Activated CD4-positive, alpha-beta T cell treated with anti-CD3 and anti-CD28 coated beads, Interleukin-2, amount 50 U/mL, for 48 hours (primary cell): ENCODE data around the gene FAM227B.
A peak's percentile ranks its signal among the peaks of the same experiment; 100 is the strongest.
"Not testable (repeated sequence)": the region's sequence is repeated elsewhere in the genome, so short reads cannot be mapped to it uniquely, and the experiment has no call there.

Source experiments
- DNase-seq, 2 experiments: peaks; one replicate each; pipeline ENCODE4 v3.0.0-alpha.2; 2020

FAM227B gene

GRCh38 chr15:49620658-49621368 lies at the start of gene FAM227B, which contains the start of gene DTWD1:
Gene FAM227B, minus strand, starts transcription at chr15:49620818. Its CDS starts 5,647 bp downstream, at chr15:49615171.
Gene DTWD1, plus strand, starts transcription at chr15:49621048. Its CDS starts 4,120 bp downstream, at chr15:49625168.
- DNase-seq = peak; percentile 90

GRCh38 chr15:49669288-49669687 lies 48.7 kb upstream of the FAM227B start:
- DNase-seq = no peak

DNA sequence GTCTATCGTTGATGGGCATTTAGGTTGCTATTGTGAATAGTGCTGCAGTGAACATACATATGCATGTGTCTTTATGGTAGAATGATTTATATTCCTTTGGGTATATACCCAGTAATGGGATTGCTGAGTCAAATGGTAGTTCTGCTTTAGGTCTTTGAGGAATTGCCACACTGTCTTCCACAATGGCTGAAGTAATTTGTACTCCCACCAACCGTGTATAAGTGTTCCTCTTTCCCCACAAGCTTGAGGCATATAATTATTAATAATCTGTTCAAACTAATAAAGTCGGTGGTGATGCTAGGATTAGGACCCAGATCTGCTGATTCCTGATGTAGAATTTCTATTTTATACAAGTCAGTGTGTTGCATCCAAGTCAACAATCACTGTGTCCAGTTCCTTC lies 45.9 kb upstream of the FAM227B start:
- DNase-seq = not testable (repeated sequence)

DNA sequence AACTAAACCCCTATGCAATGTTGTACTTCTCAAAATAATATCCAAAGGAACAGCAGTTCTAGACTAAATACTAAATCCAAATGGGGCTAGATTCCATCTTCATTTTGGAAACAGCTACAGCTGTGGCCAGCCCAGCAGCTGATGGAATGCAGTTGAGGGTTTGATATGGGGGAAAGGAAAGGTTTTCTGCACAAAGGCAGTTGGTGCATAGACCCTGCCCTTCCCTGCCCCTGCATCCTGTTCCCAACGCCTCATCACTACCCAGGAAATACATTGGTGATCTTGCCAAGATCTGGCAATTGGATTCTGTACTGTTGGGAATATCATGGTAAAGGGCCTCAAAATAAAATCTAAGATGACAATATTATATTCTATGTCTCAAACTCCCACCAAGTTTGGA lies 44.1 kb upstream of the FAM227B start:
- no peak for DNase-seq

DNA sequence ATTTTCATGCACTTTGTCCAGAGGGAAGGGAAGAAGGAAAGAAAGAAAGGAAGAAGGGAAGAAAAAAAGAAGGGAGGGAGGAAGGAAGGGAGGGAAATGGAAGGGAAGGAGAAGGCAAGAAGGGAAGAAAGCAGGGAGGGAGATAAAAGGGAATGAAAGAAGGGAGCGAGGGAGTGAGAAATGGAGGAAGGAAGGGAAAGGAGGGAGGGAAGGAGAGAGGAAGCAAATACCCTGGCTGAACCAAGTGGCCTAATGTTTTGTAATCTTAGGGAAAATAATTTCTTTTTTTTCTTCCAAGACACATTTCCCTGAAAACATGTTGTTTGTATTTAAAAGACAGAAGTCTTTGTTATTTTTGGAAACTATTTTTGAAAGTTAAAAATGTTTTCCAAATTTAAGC lies 36.1 kb upstream of the FAM227B start:
- no peak for DNase-seq

- DNase-seq = no peak
These were observed 32.3 kb upstream of the FAM227B start for GRCh38 chr15:49652922-49653321.

- DNase-seq = no peak
These were observed 30.1 kb upstream of the FAM227B start for GRCh38 chr15:49650676-49651075.

- no peak for DNase-seq
These were observed 29.4 kb upstream of the FAM227B start for GRCh38 chr15:49649987-49650386.

DNA sequence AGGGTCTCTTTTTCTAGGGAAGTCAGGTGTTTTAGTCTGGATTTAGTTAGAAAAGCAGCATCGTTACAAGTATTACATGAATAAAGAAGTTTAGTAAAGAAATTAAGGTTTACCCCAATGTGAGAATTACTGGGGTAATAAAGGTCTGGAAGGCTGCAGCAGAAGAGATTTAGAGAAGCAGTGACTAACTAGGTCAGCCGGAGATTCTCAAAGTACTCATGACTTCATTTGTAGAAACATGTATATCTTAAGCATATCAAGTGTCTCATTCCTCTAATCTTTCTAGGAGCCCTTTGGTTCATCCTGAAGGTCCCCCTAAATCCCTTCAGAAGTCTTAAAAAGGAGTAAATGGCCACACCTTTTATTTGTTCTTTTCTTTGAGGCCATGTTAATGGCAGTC lies 26.3 kb upstream of the FAM227B start:
- DNase-seq = no peak

GRCh38 chr15:49645941-49646340 lies 25.3 kb upstream of the FAM227B start:
- DNase-seq = no peak

GRCh38 chr15:49645277-49645676 lies 24.7 kb upstream of the FAM227B start:
- DNase-seq = no peak

DNA sequence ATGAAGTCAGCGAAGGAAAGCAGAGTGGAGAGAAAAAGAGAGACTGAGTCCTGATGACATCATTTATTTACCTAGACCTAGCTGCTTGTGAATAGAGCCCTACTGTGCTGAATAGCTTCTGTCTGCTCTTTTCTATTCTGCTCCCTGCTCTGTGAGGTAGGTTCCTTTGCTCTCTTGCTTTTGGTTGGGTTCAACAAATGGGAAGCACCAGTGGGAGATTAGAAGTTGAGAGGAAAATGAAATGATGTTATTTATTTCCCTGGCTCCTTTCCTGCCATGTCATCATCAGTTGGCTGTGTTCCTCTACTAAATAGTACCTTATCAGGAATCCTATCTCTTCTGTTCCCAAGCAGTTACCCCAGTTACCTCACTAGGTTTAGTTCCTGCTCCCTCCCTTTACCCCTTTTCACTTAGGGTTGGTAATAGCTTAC lies 23.8 kb upstream of the FAM227B start:
- DNase-seq = no peak

DNA sequence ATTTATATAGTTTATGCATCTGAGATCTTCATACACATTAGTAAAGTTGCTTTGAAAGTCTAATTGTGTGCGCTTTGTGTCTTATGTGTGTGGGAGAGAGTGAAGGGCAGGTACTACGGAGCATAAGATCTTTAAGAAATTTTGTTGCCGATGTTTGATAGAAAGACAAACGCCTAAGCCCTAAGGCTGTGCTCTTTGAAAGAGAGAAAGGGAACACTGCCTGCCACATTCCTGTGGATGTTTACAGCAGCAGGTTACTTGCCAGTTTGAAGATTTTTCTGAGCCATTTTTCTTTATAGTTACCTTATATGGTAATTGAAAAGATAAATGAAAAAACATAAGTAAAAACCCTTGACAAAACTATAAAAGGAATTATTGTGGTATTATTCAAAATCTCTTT lies 17.2 kb upstream of the FAM227B start:
- no peak for DNase-seq

DNA sequence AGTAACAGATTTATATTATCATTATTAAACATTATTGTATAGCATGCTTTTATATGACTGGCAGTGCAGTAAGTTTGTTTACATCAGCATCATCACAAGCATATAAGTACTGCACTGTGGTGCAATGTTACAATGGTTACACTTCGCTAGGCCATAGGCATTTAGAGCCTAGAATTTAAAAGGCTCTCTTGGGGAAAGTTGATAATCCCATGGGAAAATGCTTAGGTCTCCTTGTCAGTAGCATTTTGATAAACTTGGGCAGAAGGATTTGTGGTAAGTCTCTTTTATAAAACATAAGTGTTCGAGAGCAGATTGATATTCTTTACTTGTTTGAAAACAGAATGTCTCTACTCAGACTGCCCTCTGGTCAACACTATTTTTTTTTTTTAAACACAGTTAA lies 7.8 kb upstream of the FAM227B start:
- DNase-seq = no peak

- no peak for DNase-seq
These were observed 6.8 kb upstream of the FAM227B start for GRCh38 chr15:49627407-49627877.

- no peak for DNase-seq
These were observed 4.9 kb upstream of the FAM227B start for GRCh38 chr15:49625460-49626036.

GRCh38 chr15:49624056-49624455 lies 3.4 kb upstream of the FAM227B start:
- no peak for DNase-seq

DNA sequence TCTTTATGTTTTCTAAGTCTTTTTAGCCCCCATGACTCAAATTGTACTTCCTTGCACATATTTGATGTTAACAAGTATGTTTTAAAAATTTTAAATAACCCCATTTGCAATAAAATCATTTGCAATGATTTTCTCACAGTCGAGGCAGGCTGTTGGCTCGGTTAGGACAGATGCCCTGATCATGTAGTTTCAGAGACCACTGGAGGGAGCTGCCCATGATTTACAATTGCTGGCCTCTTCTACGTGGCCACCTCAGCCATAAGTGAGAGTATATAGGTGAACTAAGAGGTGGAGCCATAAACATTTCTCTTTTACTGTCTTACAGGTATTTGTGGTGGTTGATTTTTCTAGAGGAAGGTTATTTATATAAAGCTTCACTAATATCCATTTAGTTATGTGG lies 1.9 kb upstream of the FAM227B start:
- DNase-seq = no peak

- no peak for DNase-seq
These were observed 1.3 kb upstream of the FAM227B start for GRCh38 chr15:49621887-49622286.

- DNase-seq = no peak
These were observed 788 bp upstream of the FAM227B start for GRCh38 chr15:49621401-49621811.

- no peak for DNase-seq
These were observed 419 bp downstream of the FAM227B start for GRCh38 chr15:49620199-49620598.

DNA sequence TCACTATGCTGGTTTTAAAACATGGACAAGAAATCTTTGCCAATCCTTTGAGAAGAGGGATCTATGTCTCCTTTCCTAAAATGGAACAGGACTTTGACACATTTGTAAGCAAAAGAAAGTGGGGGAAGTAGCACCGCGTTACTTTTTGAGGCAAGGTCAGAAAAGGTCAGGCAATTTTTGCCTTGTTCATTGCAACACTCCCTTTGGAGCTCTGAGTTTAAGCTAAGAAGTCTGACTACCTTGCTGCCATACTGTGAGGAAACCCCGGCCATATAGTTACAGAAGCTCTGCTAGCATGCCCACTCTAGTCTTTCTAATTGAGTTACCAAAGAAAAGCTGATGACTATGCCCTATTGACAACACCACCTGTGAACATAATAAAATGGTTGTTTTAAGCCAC lies 1.4 kb downstream of the FAM227B start:
- DNase-seq = no peak

DNA sequence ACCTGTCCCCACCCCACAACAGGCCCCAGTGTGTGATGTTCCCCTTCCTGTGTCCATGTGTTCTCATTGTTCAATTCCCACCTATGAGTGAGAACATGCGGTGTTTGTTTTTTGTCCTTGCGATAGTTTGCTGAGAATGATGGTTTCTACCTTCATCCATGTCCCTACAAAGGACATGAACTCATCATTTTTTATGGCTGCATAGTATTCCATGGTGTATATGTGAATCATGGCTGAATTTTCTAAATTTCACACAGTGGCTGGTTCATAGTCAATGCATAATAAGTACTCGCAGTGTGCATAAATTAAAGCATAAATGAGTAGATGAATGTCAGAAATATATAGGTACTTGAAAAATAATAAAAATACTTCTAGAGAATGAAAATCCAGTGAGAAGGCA lies 8.4 kb downstream of the FAM227B start:
- not testable (repeated sequence) for DNase-seq

GRCh38 chr15:49610157-49610918 lies 10.3 kb downstream of the FAM227B start:
- DNase-seq = no peak
